ENCODE results near the gene TECPR2.

The TECPR2 gene

GRCh38 chr14:102471921-102472790 is 109.4 kb downstream of the TECPR2 start:
- TF ChIP-seq POLR2AphosphoS5 (IDR thresholded peaks at IDR 0.05; ENCODE audit: low read depth) = no peak
- TF ChIP-seq GABPA (IDR thresholded peaks at IDR 0.05; ENCODE audit: low read depth) = no peak
- Histone ChIP-seq H3K27ac (replicated peaks) (no peak overlapping the region), H3K4me3 (replicated peaks; ENCODE audit: insufficient read depth, low read length) (no peak overlapping the region), H3K27me3 (ENCODE audit: insufficient read depth, poor library complexity, severe bottlenecking) (no peaks in the 10 kb centered on the region)
- DNase-seq (ENCODE audit: low read depth in 1 of 2, low spot score in 1 of 2) = no peak

- DNase-seq (ENCODE audit: low read depth in 1 of 2, low spot score in 1 of 2) = no peak
- Histone ChIP-seq H3K27me3 (ENCODE audit: insufficient read depth, poor library complexity, severe bottlenecking) (no peaks in the 10 kb centered on the region), H3K4me3 (replicated peaks; ENCODE audit: insufficient read depth, low read length) (no peak overlapping the region), H3K27ac (replicated peaks) (no peak overlapping the region)
- TF ChIP-seq GABPA (IDR thresholded peaks at IDR 0.05; ENCODE audit: low read depth) (no peak), POLR2AphosphoS5 (IDR thresholded peaks at IDR 0.05; ENCODE audit: low read depth) (no peak), SPI1 (IDR thresholded peaks at IDR 0.05; ENCODE audit: borderline replicate concordance, low read depth) (no peak), CTCF (IDR thresholded peaks at IDR 0.05; ENCODE audit: insufficient read depth, low read length) (no peak), REST (IDR thresholded peaks at IDR 0.05; ENCODE audit: insufficient replicate concordance, low read depth) (no peak)
Observed at GRCh38 chr14:102472791-102473150, 110.0 kb downstream of the TECPR2 start.

- Histone ChIP-seq H3K4me3 (replicated peaks; ENCODE audit: insufficient read depth, low read length) (no peak overlapping the region), H3K27ac (replicated peaks) (no peak overlapping the region), H3K27me3 (ENCODE audit: insufficient read depth, poor library complexity, severe bottlenecking) (no peaks in the 10 kb centered on the region)
- DNase-seq (ENCODE audit: low read depth in 1 of 2, low spot score in 1 of 2) = no peak
- no peak for TF ChIP-seq CTCF (IDR thresholded peaks at IDR 0.05; ENCODE audit: insufficient read depth, low read length)
- no peak for TF ChIP-seq POLR2AphosphoS5 (IDR thresholded peaks at IDR 0.05; ENCODE audit: low read depth)
- TF ChIP-seq GABPA (IDR thresholded peaks at IDR 0.05; ENCODE audit: low read depth) = no peak
- TF ChIP-seq REST (IDR thresholded peaks at IDR 0.05; ENCODE audit: insufficient replicate concordance, low read depth) = no peak
Observed at GRCh38 chr14:102473559-102473958, 110.8 kb downstream of the TECPR2 start.

GRCh38 chr14:102474934-102475333 is 112.2 kb downstream of the TECPR2 start:
- Histone ChIP-seq H3K27me3 (ENCODE audit: insufficient read depth, poor library complexity, severe bottlenecking) (no peaks in the 10 kb centered on the region), H3K27ac (replicated peaks) (no peak overlapping the region), H3K4me3 (replicated peaks; ENCODE audit: insufficient read depth, low read length) (no peak overlapping the region)
- no peak for TF ChIP-seq SPI1 (IDR thresholded peaks at IDR 0.05; ENCODE audit: borderline replicate concordance, low read depth)
- no peak for TF ChIP-seq REST (IDR thresholded peaks at IDR 0.05; ENCODE audit: insufficient replicate concordance, low read depth)
- TF ChIP-seq CTCF (IDR thresholded peaks at IDR 0.05; ENCODE audit: insufficient read depth, low read length) = no peak
- no peak for TF ChIP-seq GABPA (IDR thresholded peaks at IDR 0.05; ENCODE audit: low read depth)
- TF ChIP-seq POLR2AphosphoS5 (IDR thresholded peaks at IDR 0.05; ENCODE audit: low read depth) = no peak
- DNase-seq (ENCODE audit: low read depth in 1 of 2, low spot score in 1 of 2) = peak in 1 of 2 experiments; percentile 13
